ENCODE results near the gene CMTR1.

Gene CMTR1

DNA sequence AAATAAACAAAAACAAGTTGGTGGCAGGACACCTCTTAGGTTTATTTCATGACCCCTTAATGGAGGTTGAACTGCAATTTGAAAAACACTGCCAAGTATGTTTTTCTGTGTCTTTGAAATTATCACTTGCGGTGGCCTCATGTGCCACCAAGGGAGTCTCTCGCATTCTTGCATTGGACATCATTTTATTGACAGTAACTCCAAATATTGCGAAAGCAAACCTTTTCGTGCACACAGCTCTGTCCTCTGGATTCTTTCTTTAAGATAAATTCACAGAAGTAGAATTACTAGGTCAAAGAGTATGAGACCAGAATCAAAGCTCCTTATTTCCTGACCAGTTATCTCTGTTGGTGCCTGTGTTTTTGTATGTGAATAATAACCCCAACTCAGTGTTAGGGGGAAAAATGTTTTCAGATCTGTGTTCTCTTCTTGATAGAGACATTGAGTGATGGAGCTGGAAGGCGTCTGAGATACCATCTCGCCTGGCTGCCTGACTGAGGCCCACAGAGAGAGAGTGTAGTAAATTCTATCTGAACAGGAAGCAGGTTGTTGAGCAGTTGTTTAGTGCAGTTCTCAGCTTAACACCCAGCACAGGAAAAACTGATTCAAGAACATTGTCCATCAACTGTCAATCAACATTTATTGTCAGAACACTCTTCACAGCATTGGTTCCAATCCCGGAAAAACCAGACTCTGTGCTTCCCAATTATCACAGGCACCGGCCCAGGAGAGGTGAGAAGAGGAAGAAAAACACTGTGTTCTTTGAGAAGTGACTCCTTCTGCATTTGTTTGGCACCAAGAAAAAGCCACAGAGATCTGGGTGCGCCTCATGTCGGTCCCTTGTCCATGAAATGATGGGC is 68.8 kb downstream of the CMTR1 start:
- Mint-ChIP-seq H3K9me3 (no peaks in the 10 kb centered on the region), H3K4me1 (peaks cover 23% of the 10 kb centered on the region), H3K36me3 (ENCODE audit: low read depth) (no peaks in the 10 kb centered on the region), H3K27ac (peak overlapping the region in 1 of 3 experiments; percentile 20), H3K27me3 (ENCODE audit: low read depth) (peaks cover 8% of the 10 kb centered on the region), H3K4me3 (peak overlapping the region in 2 of 3 experiments; percentile 5 to 21)
- TF ChIP-seq, protein P1, sequence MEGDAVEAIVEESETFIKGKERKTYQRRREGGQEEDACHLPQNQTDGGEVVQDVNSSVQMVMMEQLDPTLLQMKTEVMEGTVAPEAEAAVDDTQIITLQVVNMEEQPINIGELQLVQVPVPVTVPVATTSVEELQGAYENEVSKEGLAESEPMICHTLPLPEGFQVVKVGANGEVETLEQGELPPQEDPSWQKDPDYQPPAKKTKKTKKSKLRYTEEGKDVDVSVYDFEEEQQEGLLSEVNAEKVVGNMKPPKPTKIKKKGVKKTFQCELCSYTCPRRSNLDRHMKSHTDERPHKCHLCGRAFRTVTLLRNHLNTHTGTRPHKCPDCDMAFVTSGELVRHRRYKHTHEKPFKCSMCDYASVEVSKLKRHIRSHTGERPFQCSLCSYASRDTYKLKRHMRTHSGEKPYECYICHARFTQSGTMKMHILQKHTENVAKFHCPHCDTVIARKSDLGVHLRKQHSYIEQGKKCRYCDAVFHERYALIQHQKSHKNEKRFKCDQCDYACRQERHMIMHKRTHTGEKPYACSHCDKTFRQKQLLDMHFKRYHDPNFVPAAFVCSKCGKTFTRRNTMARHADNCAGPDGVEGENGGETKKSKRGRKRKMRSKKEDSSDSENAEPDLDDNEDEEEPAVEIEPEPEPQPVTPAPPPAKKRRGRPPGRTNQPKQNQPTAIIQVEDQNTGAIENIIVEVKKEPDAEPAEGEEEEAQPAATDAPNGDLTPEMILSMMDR (IDR thresholded peaks at IDR 0.05; ENCODE audit: unreplicated experiment in 3 of 3), result no peak

- TF ChIP-seq, protein P1 (IDR thresholded peaks at IDR 0.05; ENCODE audit: unreplicated experiment in 3 of 3), result no peak
- Mint-ChIP-seq H3K9me3 (no peaks in the 10 kb centered on the region), H3K4me1 (peaks cover 23% of the 10 kb centered on the region), H3K36me3 (ENCODE audit: low read depth) (no peaks in the 10 kb centered on the region), H3K4me3 (peak overlapping the region in 1 of 3 experiments; percentile 21), H3K27ac (no peak overlapping the region), H3K27me3 (ENCODE audit: low read depth) (peaks cover 4% of the 10 kb centered on the region)
Measured at GRCh38 chr6:37502703-37503291, 69.8 kb downstream of the CMTR1 start.

- Mint-ChIP-seq H3K36me3 (ENCODE audit: low read depth) (no peaks in the 10 kb centered on the region), H3K4me1 (peaks cover 23% of the 10 kb centered on the region), H3K4me3 (no peak overlapping the region), H3K27me3 (ENCODE audit: low read depth) (peaks cover 3% of the 10 kb centered on the region), H3K27ac (peak overlapping the region in 1 of 3 experiments; percentile 57), H3K9me3 (peaks cover 2% of the 10 kb centered on the region)
- TF ChIP-seq, protein P1 (IDR thresholded peaks at IDR 0.05; ENCODE audit: unreplicated experiment in 3 of 3), result no peak
Measured at GRCh38 chr6:37503309-37503965, 70.4 kb downstream of the CMTR1 start.

DNA sequence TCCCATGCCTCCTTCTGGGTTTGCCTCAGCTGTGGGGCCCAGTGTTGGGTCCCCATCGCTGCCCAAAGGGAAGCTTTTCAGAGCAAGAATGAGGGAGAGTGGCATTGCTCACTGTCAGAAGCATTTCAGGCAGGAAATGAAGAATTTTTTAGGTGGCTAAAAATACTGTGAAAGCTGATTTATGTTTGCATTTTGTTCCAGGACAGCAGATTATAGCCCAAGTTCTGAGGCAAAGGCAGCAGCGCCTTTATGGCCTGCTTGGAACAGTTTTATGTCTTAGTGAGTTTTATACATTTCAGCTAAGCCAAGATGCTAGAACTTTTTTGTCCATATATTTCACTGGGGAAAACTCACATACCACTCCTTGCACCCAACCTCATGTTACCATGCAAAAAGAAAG is 71.0 kb downstream of the CMTR1 start:
- TF ChIP-seq, protein P1 (IDR thresholded peaks at IDR 0.05; ENCODE audit: unreplicated experiment in 3 of 3), result no peak
- H3K9me3 Mint-ChIP-seq, result peaks cover 2% of the 10 kb centered on the region
- H3K27ac Mint-ChIP-seq, result peak overlapping the region; percentile 21 to 57 (median 36)
- peaks cover 5% of the 10 kb centered on the region for H3K27me3 Mint-ChIP-seq (ENCODE audit: low read depth)
- no peak overlapping the region for H3K4me3 Mint-ChIP-seq
- H3K36me3 Mint-ChIP-seq (ENCODE audit: low read depth), result no peaks in the 10 kb centered on the region
- H3K4me1 Mint-ChIP-seq, result peaks cover 20% of the 10 kb centered on the region

DNA sequence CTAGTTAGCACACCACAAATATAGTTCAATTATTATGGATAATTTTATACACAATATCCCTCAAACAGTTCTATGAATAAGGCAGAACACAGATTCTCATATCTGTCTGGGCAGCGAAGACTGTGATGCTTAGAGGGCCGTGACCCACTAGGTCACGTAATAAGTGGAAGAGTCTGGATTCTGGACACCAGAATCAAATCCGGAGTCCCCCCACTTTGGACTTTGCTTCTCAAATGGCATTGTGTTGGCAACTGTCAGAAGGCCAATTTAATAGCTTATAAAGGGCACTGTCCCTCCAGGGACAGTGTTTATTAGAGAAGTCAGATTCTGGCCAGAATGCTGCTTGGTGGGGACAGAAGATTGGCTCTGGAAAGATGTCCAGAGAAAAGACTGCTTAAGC is 73.5 kb downstream of the CMTR1 start:
- Mint-ChIP-seq H3K9me3 (peaks cover 2% of the 10 kb centered on the region), H3K4me1 (peaks cover 14% of the 10 kb centered on the region), H3K36me3 (ENCODE audit: low read depth) (no peaks in the 10 kb centered on the region), H3K27me3 (ENCODE audit: low read depth) (peaks cover 17% of the 10 kb centered on the region), H3K4me3 (no peak overlapping the region), H3K27ac (no peak overlapping the region)
- TF ChIP-seq, protein P1 (IDR thresholded peaks at IDR 0.05; ENCODE audit: unreplicated experiment in 3 of 3), result no peak
